ENCODE measurements around the gene MYBBP1A. TPM values are rescaled to one million over a fixed set of nuclear protein-coding genes. Genes with fewer than 3 reads are reported as not detected.

The MYBBP1A gene
- total and polyA plus RNA-seq, 2 donors: 21.5 to 36.9 TPM

DNA sequence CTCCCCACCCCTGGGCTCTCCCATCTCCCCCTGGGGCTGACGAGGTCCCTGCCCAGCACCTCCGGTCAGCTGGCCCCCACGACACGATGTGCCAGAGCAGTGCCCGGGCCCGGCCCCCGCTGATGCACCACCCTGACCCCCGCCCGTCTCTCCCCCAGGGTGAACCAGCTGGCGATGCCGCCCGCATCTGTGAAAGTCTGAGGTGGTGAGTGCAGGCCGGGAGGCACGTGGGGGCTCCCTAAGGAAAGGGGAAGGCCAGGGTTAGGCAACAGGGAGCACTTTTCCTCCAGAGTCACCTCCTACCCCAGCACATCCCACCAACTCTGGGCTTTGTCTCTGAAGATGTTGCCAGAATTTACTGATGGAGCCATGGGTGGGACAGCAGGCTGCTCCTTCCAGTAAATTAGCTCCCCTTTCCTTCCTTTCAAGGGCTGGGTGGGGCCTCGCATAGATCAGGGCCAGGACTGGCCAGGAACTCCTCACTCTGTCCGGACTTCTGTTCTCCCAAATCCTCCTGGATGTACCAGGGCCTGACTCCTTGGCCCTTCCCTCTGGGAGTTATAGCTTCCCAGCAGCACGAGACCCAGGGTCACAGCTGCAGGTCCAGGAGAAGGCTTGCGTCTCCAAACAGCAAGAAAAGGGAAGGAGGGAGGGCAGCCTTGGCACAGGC, 18.3 kb downstream of the MYBBP1A start:
- H3K4me3 ChIP-seq (ENCODE audit: low read length in 2 of 2): no peak overlapping the region
- H3K36me3 ChIP-seq (ENCODE audit: control insufficient read depth in 2 of 2, insufficient read depth in 2 of 2, low read length in 1 of 2): peaks cover 30 to 39% of the 10 kb centered on the region in 2 donors
- H3K9me3 ChIP-seq (ENCODE audit: control insufficient read depth in 2 of 2, insufficient read depth in 1 of 2, low read length in 1 of 2): no peaks in the 10 kb centered on the region
- H3K4me1 ChIP-seq (ENCODE audit: control insufficient read depth in 2 of 2, insufficient read depth in 2 of 2, low read length in 2 of 2): peaks cover 0 to 7% of the 10 kb centered on the region in 2 donors
- no peaks in the 10 kb centered on the region for H3K27me3 ChIP-seq (ENCODE audit: control insufficient read depth in 2 of 2, insufficient read depth in 1 of 2, low read length in 1 of 2)
- 88% methylated on average over 18 of the region's 18 CpGs for WGBS
- H3K27ac ChIP-seq (ENCODE audit: low read depth in 1 of 2, low read length in 1 of 2): no peak overlapping the region
- no peak for DNase-seq (ENCODE audit: low read depth in 6 of 9, low spot score in 9 of 9)

DNA sequence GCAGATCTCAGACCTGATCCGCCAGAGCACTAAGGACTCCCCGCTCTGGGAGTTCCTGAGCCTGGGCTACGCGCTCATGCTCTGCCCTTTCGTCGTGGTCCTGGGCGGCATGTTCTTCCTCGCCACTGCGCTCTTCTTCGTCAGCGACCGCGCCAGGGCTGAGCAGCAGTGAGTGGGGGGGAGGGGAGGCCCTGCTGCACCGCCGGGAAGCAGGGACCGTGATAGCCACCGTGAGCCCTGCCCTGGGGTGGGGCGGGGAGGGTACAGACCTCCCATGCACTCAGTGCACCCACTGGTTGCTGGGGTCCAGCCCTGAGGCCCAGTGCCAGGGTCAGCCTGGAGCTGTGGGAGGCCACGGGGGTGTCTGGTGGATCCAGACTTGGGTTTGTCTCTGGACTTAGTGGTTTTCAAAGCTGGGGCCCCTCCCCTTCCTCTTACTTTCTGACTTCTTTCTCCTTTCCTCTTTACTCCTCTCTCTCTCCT, 18.9 kb downstream of the MYBBP1A start:
- Histone ChIP-seq H3K36me3 (ENCODE audit: control insufficient read depth in 2 of 2, insufficient read depth in 2 of 2, low read length in 1 of 2) (peaks cover 24 to 33% of the 10 kb centered on the region in 2 donors), H3K27ac (ENCODE audit: low read depth in 1 of 2, low read length in 1 of 2) (no peak overlapping the region), H3K4me3 (ENCODE audit: low read length in 2 of 2) (no peak overlapping the region), H3K9me3 (ENCODE audit: control insufficient read depth in 2 of 2, insufficient read depth in 1 of 2, low read length in 1 of 2) (no peaks in the 10 kb centered on the region), H3K4me1 (ENCODE audit: control insufficient read depth in 2 of 2, insufficient read depth in 2 of 2, low read length in 2 of 2) (peaks cover 0 to 7% of the 10 kb centered on the region in 2 donors), H3K27me3 (ENCODE audit: control insufficient read depth in 2 of 2, insufficient read depth in 1 of 2, low read length in 1 of 2) (no peaks in the 10 kb centered on the region)
- DNase-seq (ENCODE audit: low read depth in 6 of 9, low spot score in 9 of 9): no peak
- WGBS: 91% methylated on average over 19 of the region's 19 CpGs

DNA sequence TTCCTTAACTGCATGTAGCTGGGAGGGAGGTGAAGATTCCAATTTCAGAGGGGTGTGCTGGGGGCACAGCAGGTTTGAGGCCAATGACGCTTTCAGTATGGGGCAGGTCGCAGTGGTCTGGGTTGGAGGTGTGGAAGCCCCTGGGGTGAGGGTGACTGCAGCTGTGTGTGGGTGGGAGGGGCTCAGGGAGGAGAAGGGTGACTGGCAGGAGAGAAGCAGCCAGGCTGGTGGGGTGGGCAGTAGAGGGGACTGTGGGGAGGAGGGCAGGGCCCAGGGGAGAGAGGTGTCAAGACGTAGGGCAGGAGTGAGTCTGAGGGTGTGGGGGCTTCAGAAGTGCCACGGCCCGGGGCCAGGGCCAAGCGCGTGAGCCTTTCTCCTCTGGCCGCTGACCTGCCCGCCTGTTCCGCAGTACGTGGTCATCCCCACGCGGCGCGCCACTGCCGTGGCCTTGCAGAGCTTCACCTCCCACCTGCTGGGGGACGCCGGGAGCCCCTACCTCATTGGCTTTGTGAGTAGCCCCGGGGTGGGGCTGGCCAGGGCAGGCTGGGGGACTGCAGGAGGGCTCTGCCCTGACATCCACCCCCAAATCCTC, 19.4 kb downstream of the MYBBP1A start:
- DNase-seq (ENCODE audit: low read depth in 6 of 9, low spot score in 9 of 9): no peak
- H3K9me3 ChIP-seq (ENCODE audit: control insufficient read depth in 2 of 2, insufficient read depth in 1 of 2, low read length in 1 of 2): no peaks in the 10 kb centered on the region
- peaks cover 0 to 7% of the 10 kb centered on the region in 2 donors for H3K4me1 ChIP-seq (ENCODE audit: control insufficient read depth in 2 of 2, insufficient read depth in 2 of 2, low read length in 2 of 2)
- H3K36me3 ChIP-seq (ENCODE audit: control insufficient read depth in 2 of 2, insufficient read depth in 2 of 2, low read length in 1 of 2): peaks cover 19 to 30% of the 10 kb centered on the region in 2 donors
- no peak overlapping the region for H3K27ac ChIP-seq (ENCODE audit: low read depth in 1 of 2, low read length in 1 of 2)
- no peaks in the 10 kb centered on the region for H3K27me3 ChIP-seq (ENCODE audit: control insufficient read depth in 2 of 2, insufficient read depth in 1 of 2, low read length in 1 of 2)
- 89% methylated on average over 19 of the region's 19 CpGs for WGBS
- no peak overlapping the region for H3K4me3 ChIP-seq (ENCODE audit: low read length in 2 of 2)

DNA sequence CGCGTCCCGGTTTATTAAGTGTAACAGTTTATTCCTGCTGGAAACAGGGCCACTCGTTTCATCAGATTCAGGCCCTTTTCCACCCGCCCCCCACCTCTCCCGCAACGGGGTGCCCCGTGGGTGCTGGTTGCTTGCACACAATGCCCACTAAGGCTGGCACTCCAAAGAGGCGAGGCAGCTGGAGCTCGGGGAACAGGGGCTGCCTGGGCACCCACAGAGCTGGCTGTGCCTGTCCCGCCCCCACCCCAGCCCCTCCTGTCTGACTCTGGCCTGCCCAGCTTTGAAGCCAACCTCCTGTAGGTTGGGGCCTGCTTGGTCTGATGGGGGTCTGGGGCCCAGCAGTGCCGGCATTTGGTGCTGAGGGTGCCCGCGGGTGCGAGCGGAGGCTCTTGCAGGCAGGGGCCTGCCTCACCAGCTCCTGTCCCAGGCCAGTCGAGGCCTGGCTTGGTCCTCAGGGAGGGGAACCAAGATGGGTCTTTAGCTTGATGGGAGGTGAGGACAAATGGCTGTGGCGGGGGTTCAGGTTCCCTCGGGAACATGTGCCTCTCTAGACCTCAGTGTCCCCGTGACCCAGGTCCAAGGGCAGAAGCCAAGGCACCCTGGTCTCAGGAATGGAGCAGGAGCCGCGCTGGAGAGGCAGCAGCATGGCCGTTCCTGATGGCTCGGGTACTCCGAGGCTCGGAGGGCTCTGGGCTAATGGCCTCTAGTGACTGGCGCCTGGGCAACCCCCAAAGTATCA, 20.1 kb downstream of the MYBBP1A start:
- 93% methylated on average over 27 of the region's 27 CpGs for WGBS
- DNase-seq (ENCODE audit: low read depth in 6 of 9, low spot score in 9 of 9): no peak
- Histone ChIP-seq H3K4me3 (ENCODE audit: low read length in 2 of 2) (no peak overlapping the region), H3K4me1 (ENCODE audit: control insufficient read depth in 2 of 2, insufficient read depth in 2 of 2, low read length in 2 of 2) (peaks cover 0 to 7% of the 10 kb centered on the region in 2 donors), H3K27ac (ENCODE audit: low read depth in 1 of 2, low read length in 1 of 2) (no peak overlapping the region), H3K9me3 (ENCODE audit: control insufficient read depth in 2 of 2, insufficient read depth in 1 of 2, low read length in 1 of 2) (no peaks in the 10 kb centered on the region), H3K27me3 (ENCODE audit: control insufficient read depth in 2 of 2, insufficient read depth in 1 of 2, low read length in 1 of 2) (no peaks in the 10 kb centered on the region), H3K36me3 (ENCODE audit: control insufficient read depth in 2 of 2, insufficient read depth in 2 of 2, low read length in 1 of 2) (peaks cover 16 to 26% of the 10 kb centered on the region in 2 donors)

DNA sequence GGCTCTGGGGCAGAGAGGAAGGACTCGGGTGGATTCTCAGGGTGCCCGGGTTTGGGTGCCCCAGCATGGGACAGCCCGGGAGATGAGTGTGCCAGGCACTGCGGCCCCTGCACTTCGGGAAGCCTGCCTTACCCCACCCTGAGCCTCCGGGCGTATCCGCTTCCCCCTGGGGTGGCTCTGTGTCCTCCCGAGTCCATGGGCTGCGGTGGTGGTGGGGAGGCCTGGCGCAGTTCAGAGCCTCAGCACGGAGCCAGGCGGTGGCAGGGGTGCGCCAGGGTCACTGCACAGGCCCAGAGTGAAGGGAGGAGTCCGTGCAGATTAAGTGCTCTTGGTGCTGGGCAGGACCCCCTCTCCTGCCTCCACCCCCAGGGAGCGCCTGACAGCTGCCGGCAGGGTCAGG, 20.7 kb downstream of the MYBBP1A start:
- Histone ChIP-seq H3K36me3 (ENCODE audit: control insufficient read depth in 2 of 2, insufficient read depth in 2 of 2, low read length in 1 of 2) (peaks cover 14 to 20% of the 10 kb centered on the region in 2 donors), H3K27me3 (ENCODE audit: control insufficient read depth in 2 of 2, insufficient read depth in 1 of 2, low read length in 1 of 2) (no peaks in the 10 kb centered on the region), H3K4me3 (ENCODE audit: low read length in 2 of 2) (no peak overlapping the region), H3K9me3 (ENCODE audit: control insufficient read depth in 2 of 2, insufficient read depth in 1 of 2, low read length in 1 of 2) (no peaks in the 10 kb centered on the region), H3K4me1 (ENCODE audit: control insufficient read depth in 2 of 2, insufficient read depth in 2 of 2, low read length in 2 of 2) (peaks cover 0 to 7% of the 10 kb centered on the region in 2 donors), H3K27ac (ENCODE audit: low read depth in 1 of 2, low read length in 1 of 2) (no peak overlapping the region)
- 91% methylated on average over 17 of the region's 17 CpGs for WGBS
- no peak for DNase-seq (ENCODE audit: low read depth in 6 of 9, low spot score in 9 of 9)

DNA sequence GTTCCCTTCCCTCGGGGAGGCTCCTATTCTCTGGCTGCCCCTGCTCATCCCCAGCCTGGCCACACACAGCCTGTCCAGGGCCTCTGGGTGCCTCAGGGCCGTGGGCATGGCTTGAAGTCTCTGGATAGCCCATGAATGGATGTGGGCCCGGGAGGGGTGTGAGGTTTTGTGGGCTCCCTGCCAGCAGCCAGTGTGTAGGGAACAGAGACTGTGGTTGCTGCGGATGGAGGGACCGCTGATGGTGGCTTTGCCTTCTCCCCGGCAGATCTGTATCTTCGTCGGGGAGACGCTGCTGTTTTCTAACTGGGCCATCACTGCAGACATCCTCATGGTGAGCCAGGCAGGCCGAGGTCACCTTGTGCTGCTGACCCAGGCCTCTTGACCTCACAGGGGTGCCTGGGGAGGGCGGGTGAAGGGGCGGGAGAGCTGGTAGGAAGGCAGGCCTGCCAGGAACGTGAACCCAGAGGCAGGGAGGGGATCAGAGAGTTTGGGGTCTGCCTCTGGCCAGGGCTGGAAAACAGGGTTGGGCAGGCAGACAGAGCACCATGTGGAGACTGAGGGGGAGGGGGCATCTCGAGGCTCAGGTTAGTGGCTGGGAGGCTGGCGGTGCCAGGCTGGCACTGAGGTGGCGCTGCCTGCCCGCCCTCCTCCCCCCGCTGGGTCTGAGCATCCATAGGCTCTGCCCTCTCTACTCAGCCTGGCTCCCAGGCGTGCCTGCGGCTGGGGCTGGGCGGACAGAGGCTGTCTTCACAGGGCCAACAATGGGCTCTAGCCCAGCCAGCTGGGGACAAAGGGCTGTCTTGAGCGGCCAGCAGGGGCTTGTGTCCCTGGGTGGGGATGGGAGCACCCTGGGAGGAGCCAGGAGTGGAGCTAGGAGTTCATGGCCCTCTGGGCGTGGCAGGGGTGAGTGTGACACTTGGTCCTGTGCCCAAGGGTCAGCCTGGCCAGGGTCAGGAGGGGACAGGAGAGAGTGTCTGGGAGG, 21.4 kb downstream of the MYBBP1A start:
- DNase-seq (ENCODE audit: low read depth in 6 of 9, low spot score in 9 of 9): no peak
- no peak overlapping the region for H3K4me3 ChIP-seq (ENCODE audit: low read length in 2 of 2)
- H3K9me3 ChIP-seq (ENCODE audit: control insufficient read depth in 2 of 2, insufficient read depth in 1 of 2, low read length in 1 of 2): no peaks in the 10 kb centered on the region
- peaks cover 0 to 7% of the 10 kb centered on the region in 2 donors for H3K4me1 ChIP-seq (ENCODE audit: control insufficient read depth in 2 of 2, insufficient read depth in 2 of 2, low read length in 2 of 2)
- H3K27me3 ChIP-seq (ENCODE audit: control insufficient read depth in 2 of 2, insufficient read depth in 1 of 2, low read length in 1 of 2): no peaks in the 10 kb centered on the region
- 62% methylated on average over 23 of the region's 23 CpGs for WGBS
- peaks cover 7 to 13% of the 10 kb centered on the region in 2 donors for H3K36me3 ChIP-seq (ENCODE audit: control insufficient read depth in 2 of 2, insufficient read depth in 2 of 2, low read length in 1 of 2)
- no peak overlapping the region for H3K27ac ChIP-seq (ENCODE audit: low read depth in 1 of 2, low read length in 1 of 2)

DNA sequence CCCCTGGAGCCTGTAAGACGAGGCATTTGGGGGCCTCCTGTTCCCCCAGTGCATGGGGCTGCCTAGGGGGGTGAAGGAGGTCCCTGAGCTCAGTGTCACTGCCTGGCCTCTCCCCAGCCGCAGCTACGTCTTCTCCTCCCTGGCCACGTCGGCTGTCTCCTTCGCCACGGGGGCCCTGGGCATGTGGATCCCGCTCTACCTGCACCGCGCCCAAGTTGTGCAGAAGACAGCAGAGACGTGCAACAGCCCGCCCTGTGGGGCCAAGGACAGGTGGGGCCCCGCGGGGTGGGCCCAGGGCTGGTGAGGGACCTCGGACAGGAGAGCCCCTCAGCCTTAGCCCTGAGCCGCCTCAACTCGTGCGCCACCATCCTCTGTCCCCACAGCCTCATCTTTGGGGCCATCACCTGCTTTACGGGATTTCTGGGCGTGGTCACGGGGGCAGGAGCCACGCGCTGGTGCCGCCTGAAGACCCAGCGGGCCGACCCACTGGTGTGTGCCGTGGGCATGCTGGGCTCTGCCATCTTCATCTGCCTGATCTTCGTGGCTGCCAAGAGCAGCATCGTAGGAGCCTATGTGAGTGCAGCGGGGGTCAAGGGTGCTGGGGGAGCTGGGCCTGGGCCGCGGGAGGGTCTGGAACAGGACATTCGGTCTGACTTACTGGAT, 22.2 kb downstream of the MYBBP1A start:
- peaks cover 0 to 7% of the 10 kb centered on the region in 2 donors for H3K4me1 ChIP-seq (ENCODE audit: control insufficient read depth in 2 of 2, insufficient read depth in 2 of 2, low read length in 2 of 2)
- no peaks in the 10 kb centered on the region for H3K27me3 ChIP-seq (ENCODE audit: control insufficient read depth in 2 of 2, insufficient read depth in 1 of 2, low read length in 1 of 2)
- 95% methylated on average over 33 of the region's 33 CpGs for WGBS
- H3K36me3 ChIP-seq (ENCODE audit: control insufficient read depth in 2 of 2, insufficient read depth in 2 of 2, low read length in 1 of 2): peaks cover 0 to 8% of the 10 kb centered on the region in 2 donors
- H3K9me3 ChIP-seq (ENCODE audit: control insufficient read depth in 2 of 2, insufficient read depth in 1 of 2, low read length in 1 of 2): no peaks in the 10 kb centered on the region
- no peak for DNase-seq (ENCODE audit: low read depth in 6 of 9, low spot score in 9 of 9)
- H3K4me3 ChIP-seq (ENCODE audit: low read length in 2 of 2): no peak overlapping the region
- no peak overlapping the region for H3K27ac ChIP-seq (ENCODE audit: low read depth in 1 of 2, low read length in 1 of 2)

DNA sequence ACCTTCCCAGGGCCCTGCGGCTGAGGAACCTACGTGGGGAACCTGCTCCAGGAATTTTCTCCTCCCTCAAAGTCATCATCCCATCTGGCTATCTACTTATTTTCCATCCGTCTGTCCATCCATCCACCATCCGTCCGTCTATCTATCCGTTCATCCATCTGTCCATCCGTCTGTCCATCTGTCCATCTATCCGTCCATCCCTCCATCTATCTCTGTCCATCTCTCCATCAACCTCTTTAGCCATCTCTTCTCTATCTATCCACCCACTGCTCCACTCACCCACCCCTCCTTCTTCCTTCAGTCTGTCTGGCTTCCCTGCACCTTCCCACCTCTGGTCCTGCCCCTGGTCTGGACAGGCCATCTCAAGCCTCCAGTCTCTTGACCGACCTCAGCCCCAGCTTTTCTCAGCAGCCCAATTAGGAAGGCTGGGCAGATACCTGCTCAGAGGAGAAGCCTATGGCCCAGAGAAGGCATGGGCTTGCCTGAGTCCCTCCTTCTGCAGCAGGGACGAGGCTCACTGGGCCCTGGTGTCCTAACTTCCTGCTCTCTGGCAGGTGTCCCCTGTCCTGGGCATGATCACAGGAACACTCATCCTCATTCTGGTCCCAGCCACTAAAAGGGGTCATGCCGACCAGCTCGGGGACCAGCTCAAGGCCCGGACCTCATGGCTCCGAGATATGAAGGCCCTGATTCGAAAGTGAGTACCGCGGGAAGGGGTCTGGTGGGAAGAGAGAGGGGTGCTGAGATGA, 23.0 kb downstream of the MYBBP1A start:
- Histone ChIP-seq H3K27me3 (ENCODE audit: control insufficient read depth in 2 of 2, insufficient read depth in 1 of 2, low read length in 1 of 2) (no peaks in the 10 kb centered on the region), H3K4me3 (ENCODE audit: low read length in 2 of 2) (no peak overlapping the region), H3K9me3 (ENCODE audit: control insufficient read depth in 2 of 2, insufficient read depth in 1 of 2, low read length in 1 of 2) (no peaks in the 10 kb centered on the region), H3K36me3 (ENCODE audit: control insufficient read depth in 2 of 2, insufficient read depth in 2 of 2, low read length in 1 of 2) (peaks cover 0 to 1% of the 10 kb centered on the region in 2 donors), H3K4me1 (ENCODE audit: control insufficient read depth in 2 of 2, insufficient read depth in 2 of 2, low read length in 2 of 2) (peaks cover 0 to 7% of the 10 kb centered on the region in 2 donors), H3K27ac (ENCODE audit: low read depth in 1 of 2, low read length in 1 of 2) (no peak overlapping the region)
- WGBS: 97% methylated on average over 17 of the region's 17 CpGs
- no peak for DNase-seq (ENCODE audit: low read depth in 6 of 9, low spot score in 9 of 9)
